HepG2 (cell line): ENCODE data around the gene PLIN1. TPM values are rescaled to one million over a fixed set of nuclear protein-coding genes. Genes with fewer than 3 reads are reported as not detected.

Experiments used
- GABPB1 ChIP-seq: IDR thresholded peaks from 2 replicates; pipeline ENCODE4 v1.6.1; 2016; ENCODE audit warnings: mild to moderate bottlenecking, missing genetic modification reagents, moderate library complexity, missing compliant biosample characterization
- HCFC1 ChIP-seq: fragments of 150-350 bp; IDR thresholded peaks from 2 replicates; pipeline ENCODE4 v1.6.1; 2014; ENCODE audit warnings: low read depth, low read length
- HOXA5 ChIP-seq: sonication (generic); formaldehyde crosslinking; IDR thresholded peaks from 2 replicates; pipeline ENCODE4 v1.4.0; 2020; ENCODE audit warnings: missing genetic modification reagents
- JDP2 ChIP-seq: sonication (generic); formaldehyde crosslinking; IDR thresholded peaks from 2 replicates; pipeline ENCODE4 v1.8.1; 2022; ENCODE audit warnings: missing genetic modification reagents, borderline replicate concordance
- MAFK ChIP-seq, 2 experiments: IDR thresholded peaks in 1 of 2; conservative IDR thresholded peaks in 1 of 2; 2 replicates each; pipeline ENCODE4 v1.6.1; 2011; ENCODE audit warnings: improper control_type of control experiment in 2 of 2, low read length in 2 of 2
- MLLT10 ChIP-seq: sonication (generic); formaldehyde crosslinking; IDR thresholded peaks from 2 replicates; pipeline ENCODE4 v1.4.0; 2020; ENCODE audit warnings: missing genetic modification reagents
- MTA1 ChIP-seq: sonication (generic); formaldehyde crosslinking; IDR thresholded peaks from 2 replicates; pipeline ENCODE4 v1.4.0; 2020; ENCODE audit warnings: missing genetic modification reagents, mild to moderate bottlenecking, borderline replicate concordance
- RAD21 ChIP-seq: fragments of 450-650 bp; formaldehyde crosslinking; IDR thresholded peaks from 2 replicates; pipeline ENCODE4 v1.5.0; 2020; ENCODE audit warnings: mild to moderate bottlenecking
- TBP ChIP-seq: sonication (generic); formaldehyde crosslinking; IDR thresholded peaks from 2 replicates; pipeline ENCODE4 v1.5.0; 2020; ENCODE audit warnings: missing genetic modification reagents
- YEATS2 ChIP-seq: sonication (generic); formaldehyde crosslinking; IDR thresholded peaks from 2 replicates; pipeline ENCODE4 v1.4.0; 2020; ENCODE audit warnings: missing genetic modification reagents, borderline replicate concordance
- ZFP36L2 ChIP-seq: sonication (generic); formaldehyde crosslinking; IDR thresholded peaks from 2 replicates; pipeline ENCODE4 v1.4.0; 2020; ENCODE audit warnings: missing genetic modification reagents
- ZNF225 ChIP-seq: sonication (generic); formaldehyde crosslinking; IDR thresholded peaks from 2 replicates; pipeline ENCODE4 v1.4.0; 2020; ENCODE audit warnings: mild to moderate bottlenecking, missing genetic modification reagents
- ZNF30 ChIP-seq: sonication (generic); formaldehyde crosslinking; IDR thresholded peaks from 2 replicates; pipeline ENCODE4 v1.5.0; 2020; ENCODE audit warnings: mild to moderate bottlenecking, missing genetic modification reagents
- polyA plus RNA-seq, 8 experiments: library from polyadenylated mRNA; depleted of rRNA in 3 of 8; stranded (reverse) in 7 of 8; unstranded in 1 of 8; fragments of >200 nt; fragmentation: Illumina TruSeq in 4 of 8; extraction: Trizol in 4 of 8; gene quantifications; 2 replicates each; pipeline versions ENCODE4 v1.2.1 to v1.2.3, GENCODE V29; 2011 to 2016; ENCODE audit warnings: low read depth in 4 of 8, missing spikeins in 1 of 8, mixed read lengths in 1 of 8; ENCODE audit not compliant: insufficient read depth in 1 of 8
- total RNA-seq, 5 experiments: library from RNA; depleted of rRNA; stranded (reverse); fragments of >200 nt; fragmentation: Illumina TruSeq; extraction: Trizol; gene quantifications; 2 replicates each; pipeline ENCODE4 v1.2.3, GENCODE V29; 2016; ENCODE audit warnings: low read depth in 1 of 5
- TF ChIP-seq, protein P1 (sequence below): sonication (generic); formaldehyde crosslinking; IDR thresholded peaks from 2 replicates; pipeline ENCODE4 v1.5.0; 2020; ENCODE audit warnings: missing genetic modification reagents
- TF ChIP-seq, protein P2 (sequence below): IDR thresholded peaks from 2 replicates; pipeline ENCODE4 v1.6.1; 2016; ENCODE audit warnings: mild to moderate bottlenecking, missing biosample characterization, missing genetic modification reagents
- TF ChIP-seq, protein P3 (sequence below): sonication (generic); formaldehyde crosslinking; IDR thresholded peaks from 2 replicates; pipeline ENCODE4 v1.4.0; 2020; ENCODE audit warnings: mild to moderate bottlenecking, missing genetic modification reagents
- TF ChIP-seq, protein P4 (sequence below): sonication (generic); formaldehyde crosslinking; IDR thresholded peaks from 2 replicates; pipeline ENCODE4 v1.4.0; 2020; ENCODE audit warnings: missing genetic modification reagents

The PLIN1 gene
- total and polyA plus RNA-seq, 2 of the 13 experiments (the other 11 are each of a cell fraction or from before 2014, with no cell fraction given) = 0.74 to 1.2 TPM

DNA sequence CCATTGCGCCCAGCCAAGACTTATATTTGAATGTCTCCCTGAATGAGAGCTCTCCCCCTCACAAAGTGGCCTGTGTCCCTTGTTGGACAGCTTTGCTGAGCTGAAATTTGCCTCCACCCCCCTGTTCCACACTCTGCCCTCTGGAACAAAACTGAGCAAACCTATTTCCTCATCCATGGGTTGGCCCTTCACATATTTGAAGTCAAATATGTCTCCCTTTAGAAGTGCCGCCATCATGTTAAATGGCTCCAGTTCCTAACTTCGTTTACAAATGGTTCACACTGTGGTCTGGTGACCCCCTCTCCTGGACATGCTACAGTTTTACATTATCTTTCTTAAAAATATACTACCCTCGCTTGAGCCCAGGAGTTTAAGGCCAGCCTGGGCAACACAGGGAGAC is 4.6 kb downstream of the PLIN1 start (continued):
- TF ChIP-seq JDP2 (CRISPR knock-in tag) (no peak), GABPB1 (CRISPR knock-in tag) (no peak), MLLT10 (CRISPR knock-in tag) (no peak), MAFK (conservative IDR thresholded peaks at IDR 0.05 in 1 of 2, IDR thresholded peaks at IDR 0.05 in 1 of 2; ENCODE audit: low read length in 2 of 2) (no peak), MTA1 (no peak), ZFP36L2 (CRISPR knock-in tag) (no peak), TBP (CRISPR knock-in tag) (no peak), ZNF30 (no peak), HCFC1 (no peak), RAD21 (peak; percentile 46; the same call in 1 of the 2 replicates), YEATS2 (no peak), HOXA5 (CRISPR knock-in tag) (no peak), ZNF225 (CRISPR knock-in tag) (no peak)
- TF ChIP-seq, protein P1, sequence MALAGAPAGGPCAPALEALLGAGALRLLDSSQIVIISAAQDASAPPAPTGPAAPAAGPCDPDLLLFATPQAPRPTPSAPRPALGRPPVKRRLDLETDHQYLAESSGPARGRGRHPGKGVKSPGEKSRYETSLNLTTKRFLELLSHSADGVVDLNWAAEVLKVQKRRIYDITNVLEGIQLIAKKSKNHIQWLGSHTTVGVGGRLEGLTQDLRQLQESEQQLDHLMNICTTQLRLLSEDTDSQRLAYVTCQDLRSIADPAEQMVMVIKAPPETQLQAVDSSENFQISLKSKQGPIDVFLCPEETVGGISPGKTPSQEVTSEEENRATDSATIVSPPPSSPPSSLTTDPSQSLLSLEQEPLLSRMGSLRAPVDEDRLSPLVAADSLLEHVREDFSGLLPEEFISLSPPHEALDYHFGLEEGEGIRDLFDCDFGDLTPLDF = no peak
- TF ChIP-seq, protein P2, sequence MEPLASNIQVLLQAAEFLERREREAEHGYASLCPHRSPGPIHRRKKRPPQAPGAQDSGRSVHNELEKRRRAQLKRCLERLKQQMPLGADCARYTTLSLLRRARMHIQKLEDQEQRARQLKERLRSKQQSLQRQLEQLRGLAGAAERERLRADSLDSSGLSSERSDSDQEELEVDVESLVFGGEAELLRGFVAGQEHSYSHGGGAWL (CRISPR knock-in tag) = no peak
- TF ChIP-seq, protein P3, sequence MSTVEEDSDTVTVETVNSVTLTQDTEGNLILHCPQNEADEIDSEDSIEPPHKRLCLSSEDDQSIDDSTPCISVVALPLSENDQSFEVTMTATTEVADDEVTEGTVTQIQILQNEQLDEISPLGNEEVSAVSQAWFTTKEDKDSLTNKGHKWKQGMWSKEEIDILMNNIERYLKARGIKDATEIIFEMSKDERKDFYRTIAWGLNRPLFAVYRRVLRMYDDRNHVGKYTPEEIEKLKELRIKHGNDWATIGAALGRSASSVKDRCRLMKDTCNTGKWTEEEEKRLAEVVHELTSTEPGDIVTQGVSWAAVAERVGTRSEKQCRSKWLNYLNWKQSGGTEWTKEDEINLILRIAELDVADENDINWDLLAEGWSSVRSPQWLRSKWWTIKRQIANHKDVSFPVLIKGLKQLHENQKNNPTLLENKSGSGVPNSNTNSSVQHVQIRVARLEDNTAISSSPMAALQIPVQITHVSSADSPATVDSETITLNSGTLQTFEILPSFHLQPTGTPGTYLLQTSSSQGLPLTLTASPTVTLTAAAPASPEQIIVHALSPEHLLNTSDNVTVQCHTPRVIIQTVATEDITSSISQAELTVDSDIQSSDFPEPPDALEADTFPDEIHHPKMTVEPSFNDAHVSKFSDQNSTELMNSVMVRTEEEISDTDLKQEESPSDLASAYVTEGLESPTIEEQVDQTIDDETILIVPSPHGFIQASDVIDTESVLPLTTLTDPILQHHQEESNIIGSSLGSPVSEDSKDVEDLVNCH = no peak
- TF ChIP-seq, protein P4, sequence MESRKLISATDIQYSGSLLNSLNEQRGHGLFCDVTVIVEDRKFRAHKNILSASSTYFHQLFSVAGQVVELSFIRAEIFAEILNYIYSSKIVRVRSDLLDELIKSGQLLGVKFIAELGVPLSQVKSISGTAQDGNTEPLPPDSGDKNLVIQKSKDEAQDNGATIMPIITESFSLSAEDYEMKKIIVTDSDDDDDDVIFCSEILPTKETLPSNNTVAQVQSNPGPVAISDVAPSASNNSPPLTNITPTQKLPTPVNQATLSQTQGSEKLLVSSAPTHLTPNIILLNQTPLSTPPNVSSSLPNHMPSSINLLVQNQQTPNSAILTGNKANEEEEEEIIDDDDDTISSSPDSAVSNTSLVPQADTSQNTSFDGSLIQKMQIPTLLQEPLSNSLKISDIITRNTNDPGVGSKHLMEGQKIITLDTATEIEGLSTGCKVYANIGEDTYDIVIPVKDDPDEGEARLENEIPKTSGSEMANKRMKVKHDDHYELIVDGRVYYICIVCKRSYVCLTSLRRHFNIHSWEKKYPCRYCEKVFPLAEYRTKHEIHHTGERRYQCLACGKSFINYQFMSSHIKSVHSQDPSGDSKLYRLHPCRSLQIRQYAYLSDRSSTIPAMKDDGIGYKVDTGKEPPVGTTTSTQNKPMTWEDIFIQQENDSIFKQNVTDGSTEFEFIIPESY (CRISPR knock-in tag) = no peak
